GM19328 (cell line): ENCODE measurements around the gene STAT3.

Experiments used
- ATAC-seq: cut with Tn5 transposase; IDR thresholded peaks from one replicate; pipeline ENCODE4 v1.9.1; 2021; ENCODE audit warnings: mild to moderate bottlenecking, moderate library complexity; ENCODE audit not compliant: unreplicated experiment

The STAT3 gene

DNA sequence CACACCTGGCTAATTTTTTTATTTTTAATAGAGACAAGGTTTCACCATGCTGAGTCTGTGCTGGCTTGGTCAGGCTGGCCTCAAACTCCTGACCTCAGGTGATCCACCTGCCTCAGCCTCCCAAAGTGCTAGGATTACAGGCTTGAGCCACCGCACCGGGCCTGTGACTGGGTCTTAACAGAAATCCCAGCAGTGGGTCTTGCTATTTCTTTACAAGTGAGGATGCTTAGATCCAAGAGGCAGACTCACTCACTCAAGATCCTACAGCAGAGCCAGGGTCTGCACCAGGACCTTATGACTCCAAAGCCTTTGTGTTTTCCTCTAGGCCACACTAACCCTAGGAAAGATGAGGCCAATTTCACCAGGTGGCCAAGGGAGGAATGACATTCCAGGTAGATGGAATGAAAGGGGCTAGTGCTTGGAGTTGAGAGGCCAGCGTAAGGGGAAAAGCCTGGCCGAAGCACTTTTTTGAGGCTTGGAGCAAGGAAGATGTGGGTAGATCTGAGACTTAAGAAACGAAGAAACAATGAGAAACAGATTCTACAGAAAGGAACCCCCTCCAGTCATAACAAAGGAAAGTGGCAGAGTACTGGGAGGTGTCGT is 105.7 kb downstream of the STAT3 start:
- no peak for ATAC-seq

DNA sequence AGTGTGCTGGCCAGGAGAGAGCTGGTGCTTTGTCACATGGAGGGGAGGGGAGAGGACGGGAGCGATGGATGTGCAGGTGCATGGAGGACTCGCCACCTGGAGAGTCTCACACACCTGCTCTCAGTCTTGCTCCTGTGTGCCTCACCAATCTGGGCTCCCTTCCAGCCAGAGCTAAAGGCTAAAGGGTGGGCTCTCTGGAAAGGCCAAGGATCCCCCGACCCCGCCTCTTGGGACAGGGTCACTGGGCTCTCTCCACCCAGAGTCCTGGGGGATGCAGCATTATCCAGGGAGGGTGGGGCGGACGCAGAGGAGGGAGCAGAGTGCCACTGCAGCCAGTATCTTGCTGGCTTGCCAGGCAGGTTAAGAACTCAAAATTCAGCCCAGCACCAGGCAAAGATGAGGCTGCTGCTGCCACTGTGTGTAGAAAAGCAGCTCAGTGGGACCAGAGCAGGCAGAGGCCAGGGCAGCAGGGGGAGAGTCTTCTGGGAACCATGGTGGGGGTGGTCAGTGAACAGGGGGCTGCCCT is 106.6 kb downstream of the STAT3 start:
- no peak for ATAC-seq

DNA sequence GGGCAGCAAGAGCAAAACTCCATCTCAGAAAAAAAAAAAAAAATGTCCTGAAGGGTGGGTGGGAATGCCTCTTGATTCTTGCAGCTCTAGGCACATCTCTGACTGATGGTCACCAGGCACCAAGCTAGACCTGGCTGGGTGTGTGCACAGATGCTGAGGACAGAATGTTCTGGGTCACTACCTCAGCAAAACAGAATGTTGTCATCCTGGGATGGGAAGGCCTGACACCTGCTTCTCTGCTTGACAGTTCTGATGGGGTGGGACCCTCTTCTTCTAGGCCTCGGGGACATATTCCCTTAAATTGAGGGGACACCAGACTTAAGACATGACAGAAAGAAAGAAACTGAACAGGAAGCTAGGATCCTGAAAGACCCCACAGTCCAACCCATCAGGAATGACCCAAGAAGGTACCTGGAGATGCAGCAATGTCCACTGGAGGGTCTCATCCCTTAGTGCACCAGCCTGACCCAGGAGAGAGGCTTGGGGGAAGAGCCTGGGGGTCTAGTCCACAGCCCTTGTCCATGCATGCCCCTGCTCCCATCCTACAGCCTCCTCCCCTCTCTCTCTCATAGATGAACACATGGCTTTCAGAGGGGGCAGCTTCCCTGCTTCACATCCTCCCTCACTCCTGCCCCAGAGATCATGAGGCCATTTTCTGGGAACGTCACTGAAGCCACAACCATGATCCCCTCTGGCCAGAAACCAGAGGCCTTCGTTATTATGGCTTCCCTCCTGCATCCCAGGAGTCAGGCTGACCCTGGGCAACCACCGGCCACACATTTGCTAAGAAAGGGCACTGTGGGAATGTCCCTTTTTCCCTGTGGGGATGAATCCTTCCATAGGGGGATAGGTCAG is 108.2 kb downstream of the STAT3 start:
- no peak for ATAC-seq

DNA sequence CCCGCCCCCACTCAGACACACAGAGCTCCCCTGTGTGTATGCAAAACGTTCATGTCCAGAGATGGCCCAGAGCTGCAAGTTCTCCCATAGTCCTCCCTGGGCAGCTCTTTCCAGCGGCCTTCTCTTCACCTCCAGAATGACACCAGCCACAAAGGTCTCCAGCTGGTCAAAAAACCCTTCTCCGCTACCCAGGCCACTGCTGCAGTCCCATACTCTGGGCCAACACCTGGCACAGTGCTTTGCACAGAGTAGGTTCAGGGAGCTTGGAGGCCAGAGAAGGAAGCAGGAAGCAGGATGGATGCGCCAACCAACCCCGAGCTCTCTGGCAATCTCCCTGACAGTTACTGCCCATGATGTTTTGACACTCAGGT is 110.9 kb downstream of the STAT3 start:
- ATAC-seq = no peak

DNA sequence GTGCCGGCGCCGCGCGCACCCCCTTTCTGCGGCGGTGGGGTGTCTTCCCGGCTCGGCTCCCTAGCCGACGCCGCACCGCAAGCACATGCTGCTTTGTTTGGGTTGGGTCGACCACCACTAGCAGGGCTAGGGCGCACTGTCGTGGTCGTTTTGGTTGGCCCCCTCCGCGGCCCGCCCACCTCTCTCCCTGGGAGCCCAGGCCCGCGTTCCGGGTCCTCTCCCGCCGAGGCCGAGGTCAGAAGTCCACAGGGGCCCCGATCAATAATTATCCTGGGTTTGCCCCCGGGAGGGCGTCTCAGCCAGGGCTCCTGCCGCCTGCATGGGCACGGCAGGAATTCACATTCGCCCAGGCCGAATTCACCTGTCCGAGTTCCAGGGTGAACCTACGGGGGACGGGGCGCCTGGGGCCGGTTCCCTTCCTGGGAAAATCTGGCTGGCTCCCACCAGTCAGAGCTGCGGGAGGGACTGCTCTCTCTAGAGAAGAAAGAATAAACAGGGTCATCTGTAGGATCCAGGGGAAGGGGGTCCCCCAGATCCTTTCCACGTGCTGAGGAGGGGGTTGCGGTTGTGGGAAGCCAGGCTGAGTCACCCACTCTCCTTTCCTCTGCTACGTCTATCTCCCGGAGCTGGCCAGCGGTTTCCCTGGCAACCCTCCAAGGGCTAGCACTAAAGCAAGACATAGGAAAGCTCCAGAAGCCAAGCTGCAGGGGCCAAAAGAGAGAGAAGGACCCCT is 111.5 kb downstream of the STAT3 start:
- ATAC-seq = no peak

DNA sequence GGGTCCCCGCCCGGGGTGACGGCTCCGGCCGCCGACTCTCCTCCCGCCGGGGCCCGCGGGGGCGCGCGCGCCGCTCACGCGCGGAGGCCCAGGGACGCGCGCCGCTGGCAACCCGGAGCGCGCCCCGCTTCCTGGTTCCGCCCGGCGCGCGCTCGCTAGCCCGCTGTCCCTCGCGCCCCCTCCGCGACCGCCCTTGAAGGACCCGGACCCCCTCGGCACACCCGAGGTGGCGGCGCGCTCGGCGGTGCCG is 112.0 kb downstream of the STAT3 start, which contains the start of gene STAT5B:
TSS of gene STAT5B (minus strand) at position 33 of the 250 bp plus-strand sequence. CDS start 44,264 bp downstream, outside the sequence.
- ATAC-seq = peak; percentile 67

DNA sequence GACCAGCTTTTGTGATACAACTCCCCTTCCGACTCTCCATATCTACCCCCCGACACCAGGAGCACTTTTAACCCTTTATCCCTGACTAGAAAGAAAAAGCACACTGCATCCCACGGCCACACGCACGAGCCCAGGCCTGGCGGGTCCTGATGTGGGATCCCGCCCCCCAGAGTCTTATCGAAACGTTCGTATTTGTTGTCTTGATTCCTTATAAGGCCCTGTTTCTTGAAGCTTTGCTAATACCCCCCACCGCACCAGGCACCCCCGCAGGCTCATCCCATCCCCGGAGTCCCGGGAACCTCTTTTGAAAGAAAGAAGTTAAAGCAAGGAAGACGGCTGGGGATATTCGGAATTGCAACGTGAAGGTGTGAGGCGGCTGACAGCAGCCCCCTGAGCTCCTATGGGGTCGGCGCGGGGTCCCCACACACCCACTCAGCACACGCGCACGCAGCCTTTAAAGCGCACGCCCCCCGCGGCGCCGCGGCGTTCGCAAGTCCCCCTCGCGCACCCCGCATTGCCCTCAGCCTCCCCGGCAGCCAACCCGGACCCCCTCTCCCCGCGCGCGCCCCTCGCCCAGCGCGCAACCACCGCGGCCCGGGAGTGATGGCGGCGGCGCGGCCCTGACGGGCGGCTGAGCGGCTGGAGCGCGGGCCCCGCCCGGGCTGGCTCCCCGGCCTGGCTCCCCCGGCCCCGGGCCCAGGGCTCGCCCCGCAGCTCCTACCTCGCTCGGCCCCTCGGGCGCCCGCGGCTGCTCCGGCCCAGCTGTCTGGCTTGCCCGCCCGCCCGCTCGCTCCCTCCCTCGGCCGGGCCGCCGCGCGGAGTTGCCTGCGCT is 112.5 kb downstream of the STAT3 start:
- peak; percentile 42 for ATAC-seq

DNA sequence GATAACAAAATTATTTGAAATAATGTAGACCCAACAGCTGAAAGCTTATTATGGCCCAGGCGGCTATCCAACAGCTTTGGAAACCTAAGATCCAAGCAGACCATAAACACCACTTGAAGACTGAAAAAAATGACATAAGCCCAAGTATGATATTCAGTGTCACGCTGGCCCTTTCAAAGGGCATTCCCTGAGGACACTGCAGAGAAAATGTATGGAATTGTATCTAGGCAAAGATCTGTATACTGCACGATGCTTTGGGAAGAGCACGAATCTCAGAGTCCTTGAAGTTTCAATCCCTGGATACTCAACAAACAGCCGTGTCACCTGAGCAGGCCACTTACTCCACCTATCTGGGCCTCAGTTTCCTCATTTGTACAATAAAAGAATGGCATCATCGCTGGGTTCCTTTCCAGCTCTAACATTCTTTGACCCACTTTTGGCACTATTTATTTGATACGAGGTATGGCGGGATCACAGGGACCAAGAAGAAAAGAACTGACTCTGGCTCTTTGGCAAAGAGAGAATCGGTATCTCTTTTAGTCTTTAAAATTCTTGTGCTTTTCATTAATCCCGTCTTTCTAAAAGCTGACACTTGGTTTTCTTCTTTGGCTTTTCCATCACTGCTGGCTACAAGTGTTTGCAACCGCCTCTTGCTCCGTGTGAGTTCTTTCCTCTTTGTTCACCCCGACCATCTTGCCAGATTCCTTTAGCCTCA is 113.3 kb downstream of the STAT3 start:
- ATAC-seq = no peak

DNA sequence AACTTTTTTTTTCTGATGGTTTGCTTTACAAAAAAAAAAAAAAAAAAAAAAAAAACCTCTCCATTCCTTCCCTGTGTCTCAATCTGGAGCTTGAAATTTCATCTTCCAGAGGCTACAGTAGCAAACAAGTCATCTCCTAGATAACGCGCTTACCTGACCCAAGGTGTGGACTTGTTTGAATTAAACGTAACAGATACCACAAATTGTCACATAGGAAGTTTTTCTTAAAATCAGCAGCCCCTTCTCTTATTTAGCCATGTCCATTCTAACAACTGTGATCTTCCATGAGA is 114.0 kb downstream of the STAT3 start:
- no peak for ATAC-seq

DNA sequence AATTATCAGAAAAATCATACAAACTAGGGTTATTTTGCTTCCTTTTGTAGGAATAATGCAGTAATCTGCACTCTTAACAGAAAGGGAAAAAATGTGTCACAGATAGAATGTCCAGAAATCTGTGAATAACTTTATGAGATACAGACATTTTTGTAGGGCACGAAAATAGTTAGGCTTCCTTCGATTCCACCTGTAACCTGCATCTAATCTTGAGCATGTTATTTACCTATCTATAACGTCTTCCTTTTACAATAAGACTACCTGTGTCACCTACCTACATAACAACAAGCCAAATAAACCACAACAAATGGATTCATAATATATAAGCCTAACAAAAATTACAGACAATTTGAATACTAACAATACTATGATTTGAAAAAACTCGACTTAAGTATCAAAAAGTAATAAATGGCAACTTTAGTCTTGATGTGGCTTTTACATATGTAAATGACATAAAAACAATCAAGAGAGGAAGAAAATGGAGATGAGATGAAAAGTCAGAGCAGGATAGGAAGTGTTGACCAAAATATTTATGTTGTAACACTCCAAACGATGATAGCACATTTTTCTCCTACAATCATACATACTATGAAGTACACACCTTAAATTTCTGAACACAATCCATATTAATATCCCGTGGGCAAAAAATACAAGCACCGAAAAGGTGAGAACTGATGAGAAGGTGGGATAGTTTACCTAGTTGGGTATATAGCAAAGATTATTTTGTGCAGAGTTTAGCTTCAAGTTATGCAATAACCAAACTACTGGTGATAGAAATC is 114.6 kb downstream of the STAT3 start:
- no peak for ATAC-seq

DNA sequence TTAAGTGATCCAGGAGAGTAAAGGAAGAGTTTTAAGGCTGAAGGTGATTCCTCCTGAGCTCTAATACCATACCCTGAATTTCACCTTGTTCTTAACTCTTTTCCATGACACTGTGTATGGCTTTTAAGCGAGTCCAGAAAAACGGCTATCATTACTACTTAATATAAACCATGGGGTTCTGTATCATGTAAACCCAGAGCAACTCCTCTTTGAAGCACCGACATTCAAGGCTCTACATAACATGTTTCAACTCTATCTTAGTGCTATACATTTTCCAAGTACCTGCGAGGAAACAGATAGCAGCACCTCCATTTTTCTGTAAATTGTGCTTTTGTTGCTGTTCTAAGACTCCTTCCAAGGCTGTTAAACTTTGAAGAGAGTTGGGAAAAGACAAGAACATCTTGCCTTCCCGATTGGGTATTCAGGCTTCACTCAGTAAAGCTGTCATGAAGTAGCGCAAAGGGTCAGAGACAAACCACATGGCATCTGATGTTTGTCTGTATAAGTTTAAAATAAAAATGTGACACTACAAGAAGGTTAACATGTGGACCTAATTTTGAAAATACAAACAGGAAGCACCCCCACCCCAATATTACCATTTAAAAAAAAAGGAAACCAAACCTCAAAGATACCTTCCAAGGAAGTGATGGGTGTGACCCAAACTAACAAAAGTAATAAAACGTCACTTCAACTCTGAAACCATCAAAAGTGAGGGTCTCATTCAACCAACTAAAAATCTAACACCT is 115.9 kb downstream of the STAT3 start:
- no peak for ATAC-seq

DNA sequence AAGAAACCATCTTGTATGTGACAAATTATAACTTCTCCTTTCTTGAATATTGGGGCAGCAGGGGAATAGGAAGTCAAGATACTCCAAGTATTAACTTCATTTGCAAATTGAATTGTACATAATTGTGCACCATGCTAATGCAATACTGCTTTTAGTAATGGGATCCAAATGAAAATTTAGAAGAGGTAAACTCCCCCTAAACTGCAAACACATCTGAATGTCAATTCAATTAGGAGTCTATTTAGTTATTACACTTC is 116.5 kb downstream of the STAT3 start:
- no peak for ATAC-seq

DNA sequence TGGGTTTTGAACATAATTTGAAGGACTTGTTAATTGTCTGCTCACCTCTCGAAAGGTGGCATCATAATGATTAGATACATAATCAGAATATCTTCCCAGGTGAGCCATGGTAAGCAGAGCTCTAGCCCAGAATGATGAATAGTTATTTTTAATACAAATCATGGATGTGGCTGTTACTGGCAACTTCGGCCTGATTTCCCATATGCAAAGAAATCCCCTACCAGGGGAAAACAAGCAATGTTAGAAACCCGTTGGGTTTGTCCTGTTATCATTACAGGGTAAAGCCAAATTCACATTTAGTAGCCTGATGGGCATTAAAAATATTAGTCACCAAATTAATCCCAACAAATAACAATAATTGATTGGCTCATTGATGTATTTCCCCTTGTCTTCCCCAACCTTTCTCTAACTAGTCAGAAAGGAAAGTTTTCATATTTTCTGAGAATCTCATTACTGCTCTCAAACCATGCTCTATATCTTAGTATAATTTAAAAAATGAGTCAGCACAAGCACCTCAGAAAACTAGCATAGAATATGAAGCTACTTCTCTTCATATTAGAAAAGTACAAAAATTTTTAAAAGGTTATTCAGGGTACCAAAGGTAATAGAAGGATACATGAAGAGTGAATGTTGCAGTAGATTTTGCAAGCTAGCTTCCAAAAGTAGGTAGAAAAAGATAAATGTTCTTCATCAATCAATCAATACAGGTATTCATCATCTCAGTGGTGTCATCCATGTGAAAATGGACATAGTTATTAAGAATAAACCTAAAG is 117.0 kb downstream of the STAT3 start:
- no peak for ATAC-seq

DNA sequence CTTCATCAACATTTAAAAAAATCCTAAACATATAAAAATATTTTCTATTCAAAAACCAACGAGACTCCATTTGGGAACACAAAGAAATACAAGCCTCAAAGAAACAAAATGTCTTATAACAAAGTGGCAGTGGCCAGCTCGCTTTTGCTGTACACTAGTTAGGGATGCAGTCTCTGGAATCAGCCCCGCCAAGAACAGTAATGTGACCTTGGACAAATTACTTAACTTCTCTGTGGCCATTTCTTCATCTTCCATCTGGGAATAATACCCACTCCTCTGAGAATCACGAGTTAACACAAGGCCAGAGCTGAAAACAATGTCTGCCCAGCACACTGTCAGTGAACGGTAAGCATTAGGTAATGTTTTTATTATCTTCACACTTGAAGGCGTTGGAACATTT is 117.6 kb downstream of the STAT3 start:
- no peak for ATAC-seq

DNA sequence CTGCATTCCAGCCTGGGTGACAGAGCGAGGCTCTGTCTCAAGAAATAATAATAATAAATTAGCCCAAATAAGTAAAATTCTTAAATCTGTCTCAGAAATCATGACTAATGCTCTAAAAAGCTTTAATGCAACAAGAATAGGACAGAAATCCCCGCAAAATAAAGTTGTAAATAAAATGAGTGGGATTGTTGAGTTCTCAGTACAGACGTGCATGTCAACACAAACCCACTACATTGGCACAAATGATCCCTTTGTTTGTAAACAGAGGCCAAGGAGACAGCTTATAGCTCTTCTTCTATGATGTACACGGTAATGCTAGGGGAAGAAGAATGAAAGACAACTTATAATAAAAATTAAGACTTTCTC is 118.1 kb downstream of the STAT3 start:
- ATAC-seq = no peak

DNA sequence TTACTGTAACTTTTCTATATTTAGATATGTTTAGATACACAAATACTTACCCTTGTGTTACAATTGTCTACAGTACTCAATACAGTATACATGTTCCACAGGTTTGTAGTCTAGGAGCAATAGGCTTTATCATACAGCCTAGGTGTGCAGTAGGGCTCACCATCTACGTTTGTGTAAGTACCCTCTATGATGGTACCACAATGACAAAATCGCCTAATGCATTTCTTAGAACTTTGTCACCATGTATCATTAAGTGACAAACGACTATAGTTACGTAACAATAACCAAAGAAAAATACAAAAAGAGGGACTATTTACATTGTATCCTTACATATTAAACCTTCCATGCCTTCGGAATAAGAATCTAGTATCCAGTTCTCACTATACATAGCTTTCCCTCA is 120.0 kb downstream of the STAT3 start:
- no peak for ATAC-seq

DNA sequence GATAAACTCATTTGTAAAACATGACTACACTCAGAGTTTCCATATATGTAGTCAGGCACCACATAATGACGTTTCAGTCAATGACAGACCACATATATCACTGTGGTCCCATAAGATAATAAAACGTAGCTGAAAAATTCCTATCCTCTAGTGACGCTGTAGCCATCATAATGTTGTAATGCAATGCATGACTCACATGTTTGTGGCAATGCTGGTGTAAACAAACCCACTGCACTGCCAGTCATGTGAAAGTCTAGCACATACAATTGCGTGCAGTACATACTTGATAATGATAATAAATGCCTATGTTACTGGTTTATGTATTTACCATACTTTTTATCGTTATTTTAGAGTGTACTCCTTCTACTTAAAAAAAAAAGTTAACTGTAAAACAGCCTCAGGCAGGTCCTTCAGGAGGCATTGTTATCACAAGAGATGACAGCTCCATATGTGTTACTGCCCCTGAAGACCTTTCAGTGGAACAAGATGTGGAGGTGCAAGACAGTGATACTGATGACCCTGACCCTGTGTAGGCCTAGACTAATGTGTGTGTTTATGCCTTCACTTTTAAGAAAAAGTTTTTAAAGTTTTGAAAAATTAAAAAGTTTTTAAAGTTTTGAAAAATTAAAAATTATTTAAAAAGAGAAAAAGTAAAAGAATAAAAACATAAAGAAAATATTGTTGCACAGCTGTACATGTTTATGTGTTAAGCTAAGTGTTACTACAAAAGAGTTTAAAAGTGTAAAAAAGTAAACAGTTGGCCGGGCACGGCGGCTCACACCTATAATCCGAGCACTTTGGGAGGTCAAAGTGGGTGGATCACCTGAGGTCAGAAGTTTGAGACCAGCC is 121.1 kb downstream of the STAT3 start:
- no peak for ATAC-seq

DNA sequence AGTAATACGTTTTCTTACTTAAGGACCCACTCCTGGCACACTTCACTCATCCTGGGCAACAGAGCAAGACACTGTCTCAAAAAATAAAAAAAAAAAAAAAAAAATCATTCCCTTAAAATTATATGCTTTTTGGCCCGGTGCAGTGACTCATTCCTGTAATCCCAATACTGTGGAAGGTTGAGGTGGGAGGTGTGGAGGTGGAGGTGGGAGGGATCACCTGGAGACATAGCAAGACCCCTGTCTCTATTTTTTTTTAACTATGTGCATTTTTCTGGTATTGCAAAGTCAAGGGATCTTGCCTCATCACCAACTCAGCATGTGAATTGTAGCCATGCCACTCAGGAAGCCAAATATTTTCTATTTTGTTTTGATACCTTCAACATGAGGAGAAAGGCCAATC is 121.8 kb downstream of the STAT3 start:
- ATAC-seq = no peak
